SIG-M5 treated with dmso at 0.1 percent for 504 hours (cell line): ENCODE results near the gene INO80D.
"Not testable (repeated sequence)": the region's sequence is repeated elsewhere in the genome, so short reads cannot be mapped to it uniquely, and the experiment has no call there.

Source experiments
- DNase-seq: peaks from one replicate; lab custom pipeline; 2025; ENCODE audit not compliant: unreplicated experiment; lab: John Stamatoyannopoulos, UW

The INO80D gene

DNA sequence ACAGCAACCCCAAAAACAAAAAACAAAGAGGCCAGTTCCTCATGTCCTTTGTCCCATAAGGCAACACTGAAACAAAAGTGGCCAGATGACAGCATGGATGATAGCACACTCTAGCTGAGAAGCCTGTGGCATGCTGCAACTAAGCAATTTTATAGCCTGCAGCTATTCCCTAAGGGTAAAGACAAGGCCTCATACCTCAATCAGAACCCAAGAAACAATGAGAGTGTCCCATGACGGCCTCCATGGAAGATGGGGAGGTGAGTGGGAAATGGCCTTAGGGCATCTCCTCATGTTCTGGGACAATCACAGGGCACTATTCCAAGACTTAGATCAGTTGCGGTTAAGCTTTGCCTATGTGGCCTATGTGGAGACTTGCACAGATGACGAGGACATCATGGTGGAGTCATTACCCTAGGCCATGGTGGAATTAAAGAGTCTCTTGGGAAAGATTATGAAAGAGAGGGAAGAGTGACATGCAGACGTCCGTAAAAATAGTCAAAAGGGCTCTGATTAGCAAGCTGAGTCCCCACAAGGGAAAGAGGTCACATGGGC, 103.1 kb downstream of the INO80D start:
- DNase-seq = no peak

DNA sequence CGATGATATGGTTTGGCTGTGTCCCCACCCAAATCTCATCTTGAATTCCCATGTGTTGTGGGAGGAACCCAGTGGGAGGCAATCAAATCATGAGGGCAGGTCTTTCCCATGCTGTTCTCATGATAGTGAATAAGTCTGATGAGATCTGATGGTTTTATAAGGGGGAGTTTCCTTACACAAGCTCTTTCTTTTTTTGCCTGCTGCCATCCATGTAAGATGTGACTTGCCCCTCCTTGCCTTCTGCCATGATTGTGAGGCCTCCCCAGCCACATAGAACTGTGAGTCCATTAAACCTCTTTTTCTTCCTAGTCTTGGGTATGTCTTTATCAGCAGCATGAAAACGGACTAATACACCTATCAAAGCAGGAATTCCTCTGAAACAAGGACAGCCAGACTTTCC, 107.2 kb downstream of the INO80D start:
- DNase-seq = not testable (repeated sequence)

DNA sequence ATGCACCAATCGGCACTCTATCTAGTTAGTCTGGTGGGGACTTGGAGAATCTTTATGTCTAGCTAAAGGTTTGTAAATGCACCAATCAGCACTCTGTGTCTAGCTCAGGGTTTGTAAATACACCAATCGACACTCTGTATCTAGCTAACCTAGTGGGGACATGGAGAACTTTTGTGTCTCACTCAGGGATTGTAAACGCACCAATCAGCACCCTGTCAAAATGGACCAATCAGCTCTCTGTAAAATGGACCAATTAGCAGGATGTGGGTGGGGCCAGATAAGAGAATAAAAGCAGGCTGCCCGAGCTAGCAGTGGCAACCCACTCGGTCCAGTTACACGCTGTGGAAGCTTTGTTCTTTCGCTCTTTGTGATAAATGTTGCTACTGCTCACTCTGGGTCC, 108.3 kb downstream of the INO80D start:
- not testable (repeated sequence) for DNase-seq

DNA sequence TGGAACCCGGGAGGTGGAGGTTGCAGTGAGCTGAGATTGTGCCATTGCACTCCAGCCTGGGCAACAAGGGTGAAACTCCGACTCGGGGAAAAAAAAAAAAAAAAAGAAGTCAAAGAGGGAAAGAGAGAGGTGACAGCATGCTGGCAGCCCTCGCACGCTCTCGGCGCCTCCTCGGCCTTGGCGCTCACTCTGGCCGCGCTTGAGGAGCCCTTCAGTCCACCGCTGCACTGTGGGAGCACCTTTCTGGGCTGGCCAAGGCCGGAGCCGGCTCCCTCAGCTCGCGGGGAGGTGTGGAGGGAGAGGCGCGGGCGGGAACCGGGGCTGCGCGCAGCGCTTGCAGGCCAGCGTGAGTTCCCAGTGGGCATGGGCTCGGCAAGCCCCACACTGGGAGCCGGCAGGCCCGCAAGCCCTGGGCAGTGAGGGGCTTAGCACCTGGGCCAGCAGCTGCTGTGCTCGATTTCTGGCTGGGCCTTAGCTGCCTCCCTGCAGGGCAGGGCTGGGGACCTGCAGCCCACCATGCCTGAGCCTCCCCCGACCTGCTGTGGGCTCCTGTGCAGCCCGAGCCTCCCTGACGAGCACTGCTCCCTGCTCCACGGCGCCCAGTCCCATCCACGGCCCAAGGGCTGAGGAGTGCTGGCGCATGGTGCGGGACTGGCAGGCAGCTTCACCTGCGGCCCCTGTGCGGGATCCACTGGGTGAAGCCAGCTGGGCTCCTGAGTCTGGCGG, 108.9 kb downstream of the INO80D start:
- DNase-seq = not testable (repeated sequence)

DNA sequence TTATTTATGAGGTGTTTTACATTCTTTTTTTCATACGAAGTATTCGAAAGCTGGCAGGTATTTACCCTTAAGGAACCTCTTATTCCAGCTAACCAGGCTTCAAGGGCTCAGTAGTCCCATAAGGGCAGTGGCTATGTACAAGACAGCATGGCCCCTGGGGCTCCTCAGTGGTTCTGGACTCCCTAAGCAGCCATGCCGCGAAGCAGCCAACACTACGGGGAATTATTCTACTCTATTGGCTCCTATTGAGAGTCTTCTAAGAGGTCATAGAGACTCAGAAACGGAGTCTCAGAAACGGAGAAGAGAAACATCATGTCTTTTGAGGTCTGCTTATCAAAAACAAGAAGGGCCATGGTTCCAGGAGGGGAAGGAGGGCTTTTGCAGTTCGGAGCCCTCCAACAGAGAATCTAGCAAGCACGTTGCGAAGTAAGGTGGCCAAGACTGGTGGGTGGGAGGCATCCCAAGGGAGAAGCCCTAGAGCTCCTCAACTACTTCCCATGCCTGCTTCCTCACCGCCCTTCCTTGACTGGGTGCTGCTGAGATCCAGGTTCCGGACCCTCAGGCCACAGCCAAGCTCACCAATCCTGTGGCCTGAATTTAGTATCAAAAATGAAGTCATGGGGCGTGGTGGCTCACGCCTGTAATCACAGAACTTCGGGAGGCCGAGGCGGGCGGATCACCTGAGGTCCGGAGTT, 109.7 kb downstream of the INO80D start:
- no peak for DNase-seq

DNA sequence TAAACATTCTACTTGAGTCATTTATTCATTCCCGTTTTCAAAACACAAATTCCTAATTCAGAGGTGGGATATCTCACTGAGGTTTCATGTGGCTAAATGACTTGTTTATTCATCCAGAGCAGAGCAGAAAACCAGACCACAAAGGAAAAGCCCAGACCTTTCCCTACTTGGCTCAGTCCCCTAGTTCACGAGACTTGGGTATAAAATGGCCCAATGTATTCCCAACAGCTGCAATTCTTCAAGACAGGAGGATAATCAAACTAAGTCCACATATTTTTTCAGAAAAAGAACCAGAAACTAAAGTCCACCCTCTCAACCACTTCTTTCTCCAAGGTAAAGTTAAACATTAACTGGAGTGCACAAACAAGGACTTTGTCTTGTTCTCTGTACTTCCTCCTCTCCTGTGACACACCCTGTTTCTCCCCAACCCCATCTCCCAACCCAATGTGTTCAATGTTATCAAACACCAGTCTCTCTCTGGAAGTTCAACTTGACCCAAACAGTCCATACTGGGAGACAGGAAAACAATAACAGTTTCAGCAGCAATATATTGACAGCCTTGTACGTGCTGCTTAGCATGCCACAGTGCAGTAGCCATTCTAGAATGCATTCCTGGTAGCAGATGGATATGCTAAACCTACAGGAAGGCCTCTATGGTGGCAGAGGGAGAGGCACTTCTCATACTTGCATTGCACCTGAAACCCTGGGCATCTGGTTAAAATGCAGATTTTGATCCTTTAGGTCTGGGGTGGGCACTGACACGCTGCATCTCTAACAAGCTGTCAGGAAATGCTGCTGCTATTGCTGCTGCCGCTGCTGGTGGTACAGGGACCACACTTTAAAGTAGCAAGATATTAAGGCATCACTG, 110.7 kb downstream of the INO80D start:
- no peak for DNase-seq

DNA sequence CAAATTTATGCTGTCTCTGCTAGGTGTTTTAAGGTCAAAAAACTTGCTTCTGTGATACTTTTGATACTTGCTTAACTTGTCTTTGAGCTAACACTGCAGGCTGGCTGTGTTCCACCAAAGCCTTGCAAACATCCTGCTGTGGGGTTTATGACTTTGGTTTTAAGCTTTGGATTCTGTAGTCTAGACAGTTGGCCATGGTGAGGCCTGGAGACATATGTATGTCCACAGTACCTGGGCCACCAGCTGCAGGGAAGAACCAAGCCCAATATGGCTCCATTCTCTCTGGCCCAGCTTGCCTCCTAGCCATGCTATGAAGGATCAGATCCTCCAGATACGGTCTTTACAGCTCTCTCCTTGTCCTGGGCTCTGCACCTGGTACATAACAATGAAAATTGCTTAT, 113.9 kb downstream of the INO80D start:
- DNase-seq = no peak

DNA sequence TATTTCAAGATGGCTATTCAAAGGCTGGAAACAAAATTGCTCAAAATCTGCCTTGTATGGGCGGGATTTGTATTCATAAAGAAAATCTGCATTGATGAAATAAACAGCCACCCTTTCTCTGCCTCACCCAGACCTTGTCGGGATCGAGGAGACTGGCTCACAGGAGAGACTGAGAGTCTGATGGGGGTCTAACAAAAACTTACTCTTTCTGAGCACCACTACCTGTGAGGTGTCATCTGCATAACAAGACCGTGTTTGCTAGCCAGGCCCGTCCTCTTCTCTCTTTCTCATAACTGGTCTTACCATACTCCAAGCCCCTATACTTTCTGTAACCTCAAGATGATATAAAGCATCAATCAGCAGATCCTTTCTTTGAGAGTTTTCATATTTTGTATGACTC, 115.6 kb downstream of the INO80D start:
- no peak for DNase-seq

DNA sequence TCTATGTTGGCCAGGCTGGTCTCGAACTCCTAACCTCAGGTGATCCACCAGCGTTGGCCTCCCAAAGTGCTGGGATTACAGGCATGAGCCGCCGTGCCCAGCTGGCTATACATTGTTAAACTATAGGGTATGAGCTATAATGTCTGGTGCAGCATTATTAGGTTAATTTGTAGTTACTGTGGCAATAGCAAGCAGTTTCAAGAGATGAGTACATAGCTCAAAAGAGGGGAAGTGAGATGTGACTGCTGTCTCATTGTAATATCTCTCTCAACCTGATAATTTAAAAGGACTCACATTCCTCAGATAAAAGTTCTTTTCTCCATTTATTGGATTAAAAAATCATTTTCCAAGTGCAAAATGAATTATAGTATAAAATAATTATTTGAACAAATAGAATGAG, 116.4 kb downstream of the INO80D start:
- DNase-seq = peak; percentile 19

DNA sequence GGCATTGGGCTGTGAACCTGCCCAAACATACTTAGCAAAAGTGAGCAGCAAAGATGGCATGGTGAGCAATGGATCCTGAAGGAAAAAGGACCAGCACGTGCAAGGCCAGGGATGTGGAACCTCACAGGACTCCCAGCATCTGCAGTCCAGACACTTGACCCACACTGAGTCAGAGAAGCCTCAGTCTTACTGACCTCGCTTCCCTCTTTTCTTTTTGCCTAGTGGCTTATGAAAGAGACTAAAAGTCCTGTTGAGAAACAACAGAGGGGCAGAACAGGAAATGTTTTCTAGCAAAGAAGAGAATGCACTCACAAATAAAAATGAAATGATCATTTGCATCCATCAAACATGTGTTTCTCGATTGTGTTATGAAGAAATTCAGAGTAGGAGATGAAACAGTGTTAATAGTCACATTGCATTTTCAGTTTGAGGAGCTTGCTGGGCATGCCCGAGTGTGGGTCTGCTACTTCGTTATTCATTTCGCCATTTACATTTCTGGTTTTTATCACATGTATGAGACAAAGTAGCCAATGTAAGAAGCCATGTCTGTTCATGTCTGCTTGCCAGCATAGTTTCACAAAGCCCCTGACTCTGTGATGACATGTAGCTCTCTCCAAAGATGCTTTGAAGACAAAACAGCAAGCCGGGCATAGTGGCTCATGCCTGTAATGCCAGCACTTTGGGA, 118.4 kb downstream of the INO80D start:
- peak; percentile 70 for DNase-seq

DNA sequence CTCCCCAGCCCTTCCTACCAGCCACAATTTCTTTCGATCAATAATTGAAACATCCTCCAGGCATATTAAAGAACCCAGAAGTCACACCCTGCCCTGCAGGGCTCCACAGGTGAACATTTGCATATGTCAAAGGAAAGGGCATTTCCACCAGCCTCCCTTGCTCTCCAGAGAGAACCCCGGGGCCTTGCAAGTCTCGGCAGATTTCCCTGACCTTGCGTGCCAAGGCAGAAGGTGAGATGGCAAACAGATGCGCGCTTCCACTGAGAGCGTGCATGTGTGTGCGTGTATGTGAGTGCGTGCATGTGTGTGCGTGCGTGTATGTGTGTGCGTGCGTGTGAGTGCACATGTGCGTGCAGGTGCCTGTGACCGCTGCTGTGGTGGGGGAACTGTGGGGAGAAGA, 120.3 kb downstream of the INO80D start:
- no peak for DNase-seq

DNA sequence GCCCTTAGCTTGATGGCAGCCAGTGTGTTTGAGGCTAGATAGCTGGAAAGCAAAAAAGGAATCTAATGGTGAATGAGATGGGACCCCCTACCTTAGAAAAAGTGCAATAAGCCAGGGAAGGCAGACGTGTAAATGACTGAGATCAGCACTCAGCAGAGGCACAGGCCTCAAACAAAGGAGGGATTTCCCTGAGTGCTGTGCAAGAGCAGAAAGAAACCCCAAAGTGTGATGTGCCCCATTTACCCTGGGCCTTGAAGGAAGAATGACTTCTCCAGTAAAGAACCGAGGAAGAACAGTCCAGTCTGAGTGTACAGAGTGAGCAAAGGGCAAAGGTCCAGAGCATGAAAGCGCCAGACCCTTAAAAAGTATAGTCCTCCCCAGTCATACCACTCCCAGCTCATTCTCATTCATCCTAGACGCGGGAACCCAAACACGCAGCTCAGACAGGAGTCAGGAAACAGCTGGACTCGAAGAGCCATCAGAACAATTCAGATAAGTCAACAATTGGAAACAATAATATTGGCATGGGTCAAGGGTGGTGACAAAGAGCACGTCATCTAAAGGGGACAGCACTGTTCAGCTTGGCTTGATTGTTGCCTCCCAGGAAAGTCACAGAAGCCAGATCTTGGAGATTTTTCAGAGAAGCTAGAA, 121.7 kb downstream of the INO80D start:
- DNase-seq = no peak

DNA sequence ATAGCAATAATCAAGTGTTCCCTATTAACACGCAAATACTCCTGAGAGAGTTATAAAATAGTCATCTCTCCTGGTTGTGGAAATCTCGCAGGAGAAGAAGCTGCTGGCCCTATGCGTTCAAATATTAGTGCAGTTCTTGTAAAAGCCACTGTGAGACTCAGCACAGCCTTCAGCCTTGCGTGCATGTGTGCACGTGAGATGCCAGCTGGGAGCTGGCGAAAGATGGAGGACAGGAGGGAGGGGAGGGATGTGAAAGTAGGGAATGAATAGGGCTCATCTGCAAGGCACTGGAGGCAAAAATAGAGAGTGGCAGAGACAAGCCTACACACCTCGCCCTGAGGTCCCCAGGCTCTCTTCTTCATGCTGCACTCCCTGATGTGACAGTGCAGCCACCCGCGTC, 126.5 kb downstream of the INO80D start:
- DNase-seq = no peak

DNA sequence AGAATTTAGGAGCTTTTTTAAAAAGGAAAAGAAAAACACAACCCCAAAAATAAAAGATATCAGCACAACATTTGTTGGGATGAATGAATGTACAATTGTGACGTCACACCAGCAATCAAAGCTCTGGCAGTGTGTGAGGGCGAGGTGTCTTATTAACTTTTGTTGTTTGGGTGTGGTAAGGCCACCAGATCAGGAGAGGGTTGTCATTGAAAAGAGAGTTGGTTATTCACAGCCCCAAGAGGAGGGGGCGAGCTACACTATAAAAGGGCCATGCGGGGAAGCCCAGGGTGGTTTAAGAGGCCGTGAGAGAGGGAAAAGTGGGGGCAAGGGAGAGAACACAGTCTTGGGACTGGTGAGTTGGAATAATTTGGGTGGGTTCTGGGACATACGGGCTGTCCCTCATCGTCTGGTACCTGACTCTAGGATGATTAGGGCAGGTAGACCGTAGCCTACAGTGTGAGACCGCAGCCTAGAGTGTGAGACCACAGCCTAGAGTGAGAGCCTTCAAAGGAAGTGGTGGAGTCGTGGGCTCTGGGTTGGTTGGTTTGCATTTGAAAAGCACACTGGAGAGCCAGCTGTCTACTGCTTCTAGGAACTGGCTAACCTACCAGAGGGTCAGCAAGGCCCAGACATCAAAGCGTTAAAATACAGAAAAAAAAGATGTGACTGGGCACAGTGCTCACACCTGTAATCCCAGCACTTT, 128.4 kb downstream of the INO80D start:
- no peak for DNase-seq

DNA sequence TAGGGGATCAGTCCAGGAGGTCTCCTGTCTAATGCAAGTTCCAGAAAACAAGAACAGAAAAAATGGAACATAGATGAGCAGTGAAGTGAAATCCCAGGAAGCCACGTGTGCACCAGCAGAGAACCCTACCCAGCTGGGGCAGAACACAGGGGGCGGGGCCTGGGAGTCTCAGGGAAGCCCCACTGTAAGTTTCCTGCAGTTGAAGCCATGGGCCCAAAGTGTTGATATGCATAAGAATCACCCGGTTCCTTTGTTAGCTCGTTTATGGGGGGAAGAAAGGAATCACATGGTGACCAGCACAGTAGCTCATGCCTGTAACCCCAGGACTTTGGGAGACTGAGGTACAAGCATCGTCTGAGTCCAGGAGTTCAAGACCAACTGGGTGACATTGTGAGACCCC, 131.3 kb downstream of the INO80D start:
- no peak for DNase-seq

DNA sequence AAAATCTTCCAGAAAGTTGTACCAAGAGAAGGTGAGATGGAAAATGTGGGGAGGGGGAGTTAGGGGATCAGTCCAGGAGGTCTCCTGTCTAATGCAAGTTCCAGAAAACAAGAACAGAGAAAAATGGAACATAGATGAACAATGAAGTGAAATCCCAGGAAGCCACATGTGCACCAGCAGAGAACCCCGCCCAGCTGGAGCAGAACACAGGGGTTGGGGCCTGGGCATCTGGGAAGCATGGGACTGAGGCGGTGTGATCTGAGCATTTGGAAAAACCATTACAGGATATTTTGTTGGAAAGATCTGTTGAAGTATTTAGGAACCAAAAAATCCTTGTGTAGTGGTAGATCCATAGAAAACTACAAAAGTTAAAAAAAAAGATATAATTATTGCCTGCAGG, 133.7 kb downstream of the INO80D start:
- DNase-seq = no peak

DNA sequence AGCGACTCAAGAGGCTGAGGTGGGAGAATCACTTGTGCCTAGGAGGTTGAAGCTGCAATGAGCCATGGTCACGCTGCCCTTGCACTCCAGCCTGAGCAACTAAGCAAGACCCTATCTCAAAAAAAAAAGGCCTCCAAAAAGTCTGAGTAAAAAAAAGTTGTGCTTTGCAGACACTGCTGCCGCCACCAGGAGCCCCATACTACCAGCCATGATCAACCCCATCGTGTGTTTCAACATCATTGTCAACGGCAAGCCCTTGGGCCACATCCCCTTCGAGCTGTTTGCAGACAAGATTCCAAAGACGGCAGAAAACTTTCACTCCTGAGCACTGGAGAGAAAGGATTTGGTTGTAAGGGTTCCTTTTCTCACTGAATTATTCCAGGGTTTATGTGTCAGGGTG, 137.1 kb downstream of the INO80D start:
- DNase-seq = peak; percentile 46

DNA sequence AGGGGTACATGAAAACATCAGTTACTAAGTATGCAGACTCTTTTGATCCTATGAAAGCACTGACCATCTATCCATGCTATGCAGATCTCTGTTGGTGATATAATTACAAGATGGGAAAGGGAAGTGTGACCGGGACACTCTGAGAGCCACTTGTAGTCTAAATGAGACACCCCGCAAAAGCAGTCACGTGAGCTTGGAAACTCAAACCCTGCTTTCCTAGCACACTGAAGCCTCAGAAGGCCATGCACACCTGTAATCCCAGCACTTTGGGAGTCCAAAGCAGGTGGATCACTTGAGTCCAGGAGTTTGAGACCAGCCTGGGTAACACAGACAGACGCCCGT, 137.5 kb downstream of the INO80D start:
- DNase-seq = no peak

DNA sequence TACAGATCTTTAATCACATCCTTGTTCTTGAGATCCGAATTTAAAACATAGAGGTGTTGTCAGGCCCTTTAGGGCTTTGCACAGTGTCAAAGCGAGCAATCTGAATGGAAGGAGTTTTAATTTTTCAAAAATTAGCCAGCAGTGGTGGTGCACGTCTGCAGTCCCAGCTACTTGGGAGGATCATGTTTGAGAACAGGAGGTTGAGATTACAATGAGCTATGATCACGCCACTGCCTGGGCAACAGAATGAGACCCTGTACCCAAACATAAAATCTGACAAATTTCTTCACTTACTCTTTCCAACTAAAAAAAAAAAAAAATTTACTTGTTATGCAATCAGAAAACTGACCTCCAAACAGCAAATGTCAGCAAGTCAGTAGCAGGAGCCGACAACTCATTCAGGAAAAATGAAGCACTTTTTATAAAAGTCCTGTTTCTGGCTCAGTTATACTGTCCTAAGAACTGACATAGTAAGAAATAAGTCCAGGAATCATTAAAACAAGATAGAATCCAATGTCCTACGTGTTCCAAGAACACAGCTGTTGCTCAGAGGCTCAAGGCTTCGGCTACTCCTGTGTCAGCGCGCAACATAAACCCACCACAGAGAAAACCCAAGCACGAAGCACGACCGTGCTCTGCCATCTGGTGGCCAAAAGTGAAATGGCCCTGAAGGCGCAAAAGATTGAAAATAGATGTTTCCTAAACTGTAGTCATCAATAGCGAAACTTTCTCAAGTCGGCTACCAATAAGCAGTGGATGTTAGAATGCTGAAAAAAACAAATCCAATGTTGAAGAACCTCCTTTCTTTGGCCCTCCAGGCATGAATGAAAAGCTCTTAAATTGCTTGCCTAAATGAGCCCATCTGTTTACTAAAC, 138.1 kb downstream of the INO80D start:
- peak; percentile 68 for DNase-seq
